ENCODE measurements around the gene ANKRD22. TPM values are rescaled to one million over a fixed set of nuclear protein-coding genes. Genes with fewer than 3 reads are reported as not detected.
"Not testable (repeated sequence)": the region's sequence is repeated elsewhere in the genome, so short reads cannot be mapped to it uniquely, and the experiment has no call there.

The ANKRD22 gene
- total RNA-seq, 1 experiment from 2014 or later, result not detected

GRCh38 chr10:88852327-88852726 lies 683 bp upstream of the ANKRD22 start:
- no peak for DNase-seq
- H3K4me3 ChIP-seq, result no peak overlapping the region
- H3K9me3 ChIP-seq, result no peaks in the 10 kb centered on the region
- no peaks in the 10 kb centered on the region for H3K27me3 ChIP-seq
- H3K36me3 ChIP-seq, result no peaks in the 10 kb centered on the region

- DNase-seq, result no peak
Observed at GRCh38 chr10:88850712-88851111, 932 bp downstream of the ANKRD22 start.

GRCh38 chr10:88849234-88849633 lies 2.4 kb downstream of the ANKRD22 start:
- no peak for DNase-seq
- H3K4me3 ChIP-seq, result no peak overlapping the region
- no peaks in the 10 kb centered on the region for H3K27me3 ChIP-seq
- H3K9me3 ChIP-seq, result no peaks in the 10 kb centered on the region
- H3K36me3 ChIP-seq, result no peaks in the 10 kb centered on the region

More at GRCh38 chr10:88850712-88851111, 932 bp downstream of the ANKRD22 start:
- Histone ChIP-seq H3K27me3 (no peaks in the 10 kb centered on the region), H3K4me3 (no peak overlapping the region), H3K9me3 (no peaks in the 10 kb centered on the region), H3K36me3 (no peaks in the 10 kb centered on the region)

GRCh38 chr10:88848499-88848898 lies 3.1 kb downstream of the ANKRD22 start:
- Histone ChIP-seq H3K9me3 (no peaks in the 10 kb centered on the region), H3K36me3 (no peaks in the 10 kb centered on the region), H3K27me3 (no peaks in the 10 kb centered on the region), H3K4me3 (no peak overlapping the region)
- DNase-seq, result no peak

GRCh38 chr10:88843171-88843570 lies 8.5 kb downstream of the ANKRD22 start:
- Histone ChIP-seq H3K4me3 (no peak overlapping the region), H3K36me3 (no peaks in the 10 kb centered on the region), H3K9me3 (no peaks in the 10 kb centered on the region), H3K27me3 (no peaks in the 10 kb centered on the region)
- no peak for DNase-seq

- no peak for DNase-seq
- H3K27me3 ChIP-seq, result no peaks in the 10 kb centered on the region
- H3K36me3 ChIP-seq, result no peaks in the 10 kb centered on the region
- H3K9me3 ChIP-seq, result no peaks in the 10 kb centered on the region
- H3K4me3 ChIP-seq, result no peak overlapping the region
Observed at GRCh38 chr10:88841316-88842111, 10.1 kb downstream of the ANKRD22 start.

GRCh38 chr10:88840881-88841280 lies 10.8 kb downstream of the ANKRD22 start:
- no peak for DNase-seq
- no peaks in the 10 kb centered on the region for H3K27me3 ChIP-seq
- no peaks in the 10 kb centered on the region for H3K36me3 ChIP-seq
- no peaks in the 10 kb centered on the region for H3K9me3 ChIP-seq
- no peak overlapping the region for H3K4me3 ChIP-seq

- H3K4me3 ChIP-seq, result no peak overlapping the region
- H3K27me3 ChIP-seq, result no peaks in the 10 kb centered on the region
- DNase-seq, result no peak
- H3K36me3 ChIP-seq, result no peaks in the 10 kb centered on the region
- H3K9me3 ChIP-seq, result no peaks in the 10 kb centered on the region
Observed at GRCh38 chr10:88840104-88840503, 11.5 kb downstream of the ANKRD22 start.

GRCh38 chr10:88838766-88839350 lies 12.8 kb downstream of the ANKRD22 start:
- Histone ChIP-seq H3K27me3 (no peaks in the 10 kb centered on the region), H3K36me3 (no peaks in the 10 kb centered on the region), H3K9me3 (no peaks in the 10 kb centered on the region), H3K4me3 (no peak overlapping the region)
- DNase-seq, result no peak

GRCh38 chr10:88837632-88838031 lies 14.0 kb downstream of the ANKRD22 start:
- not testable (repeated sequence) for H3K9me3 ChIP-seq, DNase-seq, H3K4me3 ChIP-seq, H3K36me3 ChIP-seq, H3K27me3 ChIP-seq

GRCh38 chr10:88835910-88836221 lies 15.8 kb downstream of the ANKRD22 start:
- H3K36me3 ChIP-seq, result no peaks in the 10 kb centered on the region
- no peak for DNase-seq

GRCh38 chr10:88835096-88835909 lies 16.3 kb downstream of the ANKRD22 start:
- no peaks in the 10 kb centered on the region for H3K36me3 ChIP-seq
- no peaks in the 10 kb centered on the region for H3K27me3 ChIP-seq
- H3K9me3 ChIP-seq, result no peaks in the 10 kb centered on the region
- H3K4me3 ChIP-seq, result no peak overlapping the region
- DNase-seq, result peak; percentile 71

More at GRCh38 chr10:88835910-88836221, 15.8 kb downstream of the ANKRD22 start:
- Histone ChIP-seq H3K27me3 (no peaks in the 10 kb centered on the region), H3K4me3 (no peak overlapping the region), H3K9me3 (no peaks in the 10 kb centered on the region)

- Histone ChIP-seq H3K4me3 (no peak overlapping the region), H3K27me3 (no peaks in the 10 kb centered on the region), H3K9me3 (no peaks in the 10 kb centered on the region), H3K36me3 (no peaks in the 10 kb centered on the region)
- no peak for DNase-seq
Observed at GRCh38 chr10:88833723-88834122, 17.9 kb downstream of the ANKRD22 start.

GRCh38 chr10:88833156-88833555 lies 18.5 kb downstream of the ANKRD22 start:
- H3K36me3 ChIP-seq, result no peaks in the 10 kb centered on the region
- DNase-seq, result no peak
- H3K4me3 ChIP-seq, result no peak overlapping the region
- no peaks in the 10 kb centered on the region for H3K27me3 ChIP-seq
- H3K9me3 ChIP-seq, result no peaks in the 10 kb centered on the region

- Histone ChIP-seq H3K4me3 (no peak overlapping the region), H3K27me3 (no peaks in the 10 kb centered on the region), H3K36me3 (no peaks in the 10 kb centered on the region), H3K9me3 (no peaks in the 10 kb centered on the region)
- DNase-seq, result no peak
Observed at GRCh38 chr10:88832376-88832775, 19.3 kb downstream of the ANKRD22 start.

GRCh38 chr10:88831709-88832108 lies 19.9 kb downstream of the ANKRD22 start:
- H3K9me3 ChIP-seq, result no peaks in the 10 kb centered on the region
- no peak for DNase-seq
- no peak overlapping the region for H3K4me3 ChIP-seq
- H3K27me3 ChIP-seq, result no peaks in the 10 kb centered on the region
- no peaks in the 10 kb centered on the region for H3K36me3 ChIP-seq

- Histone ChIP-seq H3K36me3 (no peaks in the 10 kb centered on the region), H3K27me3 (no peaks in the 10 kb centered on the region), H3K4me3 (no peak overlapping the region), H3K9me3 (no peaks in the 10 kb centered on the region)
- no peak for DNase-seq
Observed at GRCh38 chr10:88830643-88831268, 20.9 kb downstream of the ANKRD22 start.

All from MG63 (cell line).